Anterior cingulate cortex (tissue), 58 donors: ENCODE data around the gene UPF1.

Source experiments
- DNase-seq, 58 donors: peaks; one replicate each; lab custom pipeline; 2025; lab: John Stamatoyannopoulos, UW

Gene UPF1

GRCh38 chr19:18831524-18832305 lies at the start of gene UPF1:
Gene UPF1, plus strand, starts transcription at chr19:18831959. Its CDS starts 251 bp downstream, at chr19:18832210.
- DNase-seq = peak in 57 of 58 donors; percentile 30 to 94 (median 85)

GRCh38 chr19:18782559-18783225 lies 49.1 kb upstream of the UPF1 start:
- no peak for DNase-seq

DNA sequence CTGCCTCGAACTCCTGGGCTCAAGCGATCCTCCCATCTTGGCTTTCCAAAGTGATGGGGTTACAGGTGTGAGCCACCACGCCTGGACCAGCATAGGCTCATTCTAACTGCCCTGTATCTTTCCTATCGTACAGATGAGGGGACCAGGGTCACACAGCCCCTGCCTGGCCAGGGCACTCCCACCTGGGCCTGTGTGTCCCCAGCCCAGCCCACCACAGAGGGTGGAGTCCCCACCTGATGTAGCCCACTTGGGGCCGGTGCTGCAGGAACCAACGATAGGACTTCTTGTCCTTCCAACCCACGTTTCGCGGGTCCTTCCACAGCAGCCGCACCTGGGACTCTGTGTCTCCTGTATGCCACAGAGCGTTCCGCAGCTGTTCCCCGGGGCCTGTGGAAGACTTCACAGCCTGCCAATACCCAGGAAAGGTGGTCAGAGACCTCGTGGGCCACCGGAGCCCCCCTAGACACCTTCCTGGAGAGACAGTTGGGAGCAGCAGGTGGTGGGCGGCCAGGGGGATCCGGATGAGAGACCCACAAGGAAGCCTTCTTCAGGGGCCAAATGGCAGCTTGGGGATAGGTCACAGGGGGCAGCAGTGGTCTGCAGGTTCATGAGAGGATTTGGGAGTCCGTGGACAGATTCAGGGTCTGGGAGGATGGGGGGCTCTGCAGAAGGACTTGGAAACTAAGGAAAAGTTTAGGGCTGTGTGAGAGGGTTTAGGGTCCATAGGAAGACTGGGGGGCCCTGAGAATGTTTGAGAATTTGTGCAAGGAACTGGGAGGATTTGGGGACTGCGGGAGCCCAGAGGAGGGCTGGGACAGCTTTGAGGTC lies 47.6 kb upstream of the UPF1 start:
- DNase-seq = no peak

GRCh38 chr19:18784786-18785120 lies 47.0 kb upstream of the UPF1 start:
- no peak for DNase-seq

DNA sequence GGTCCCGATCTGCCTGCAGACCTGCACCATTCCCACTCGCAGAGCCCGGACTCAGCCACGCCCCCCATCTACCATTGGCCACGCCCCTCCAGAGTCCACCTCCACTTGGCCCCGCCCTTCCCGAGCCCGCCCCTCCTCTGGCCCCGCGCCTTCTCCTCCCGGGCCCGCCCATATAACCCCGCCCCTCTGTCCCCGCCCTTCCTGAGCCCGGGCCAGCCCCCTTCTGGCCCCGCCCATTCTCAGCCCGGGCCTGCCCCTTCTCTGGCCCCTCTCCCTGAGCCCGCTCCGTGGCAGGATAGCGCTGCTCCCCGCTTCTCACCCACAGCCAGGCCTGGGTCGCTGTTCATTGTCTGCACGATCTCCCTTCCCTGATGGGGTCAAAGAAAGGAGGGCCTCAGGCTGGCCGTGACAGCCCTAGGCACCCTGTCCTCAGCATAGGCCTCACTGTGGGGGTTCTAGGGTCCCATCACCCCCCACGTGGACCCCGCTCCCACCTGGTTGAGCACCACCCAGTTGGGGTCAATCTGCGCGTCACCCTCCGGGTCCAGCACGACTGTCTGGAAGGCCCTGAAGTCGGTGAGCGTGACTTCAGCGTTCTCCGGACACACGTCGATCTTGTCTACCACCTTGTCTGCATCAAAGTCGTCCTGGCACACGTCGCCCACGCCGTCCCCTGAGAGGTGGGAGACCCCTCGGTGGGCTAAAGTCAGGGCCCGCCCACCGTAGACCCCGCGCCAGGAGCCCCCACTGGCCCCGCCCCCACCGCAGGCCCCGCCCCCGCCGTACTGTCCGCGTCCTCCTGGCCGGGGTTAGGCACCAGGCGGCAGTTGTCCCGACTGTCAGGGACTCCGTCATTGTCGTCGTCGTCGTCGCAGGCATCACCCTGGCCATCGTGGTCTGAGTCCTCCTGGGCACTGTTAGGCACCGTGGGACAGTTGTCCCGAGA lies 46.3 kb upstream of the UPF1 start:
- peak in 11 of 58 donors; percentile 7 to 59 (median 29) for DNase-seq

- DNase-seq = no peak
Observed at GRCh38 chr19:18788529-18789421, 43.0 kb upstream of the UPF1 start.

DNA sequence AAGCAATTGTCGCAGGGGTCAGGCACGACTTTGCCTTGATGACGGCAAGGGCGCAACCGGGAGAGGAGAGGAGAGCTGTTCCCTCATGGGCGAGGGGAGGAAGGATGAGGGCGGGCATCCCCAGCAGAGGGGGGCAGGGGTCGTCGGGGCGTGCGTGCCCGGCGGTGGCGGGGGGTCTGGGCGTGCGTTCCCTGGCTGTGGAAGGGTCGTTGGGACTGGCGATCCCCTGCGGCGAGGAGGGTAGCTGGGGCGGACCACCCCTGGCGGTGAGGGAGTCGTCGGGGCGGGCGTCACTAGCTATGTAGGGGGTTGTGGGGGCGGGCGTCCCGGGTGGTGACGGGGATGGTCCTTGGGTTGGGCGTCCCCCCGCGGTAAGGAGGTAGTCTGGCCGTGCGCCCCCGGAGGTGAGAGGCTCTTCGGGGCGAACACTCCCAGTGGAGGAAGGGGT lies 42.3 kb upstream of the UPF1 start:
- DNase-seq = no peak

DNA sequence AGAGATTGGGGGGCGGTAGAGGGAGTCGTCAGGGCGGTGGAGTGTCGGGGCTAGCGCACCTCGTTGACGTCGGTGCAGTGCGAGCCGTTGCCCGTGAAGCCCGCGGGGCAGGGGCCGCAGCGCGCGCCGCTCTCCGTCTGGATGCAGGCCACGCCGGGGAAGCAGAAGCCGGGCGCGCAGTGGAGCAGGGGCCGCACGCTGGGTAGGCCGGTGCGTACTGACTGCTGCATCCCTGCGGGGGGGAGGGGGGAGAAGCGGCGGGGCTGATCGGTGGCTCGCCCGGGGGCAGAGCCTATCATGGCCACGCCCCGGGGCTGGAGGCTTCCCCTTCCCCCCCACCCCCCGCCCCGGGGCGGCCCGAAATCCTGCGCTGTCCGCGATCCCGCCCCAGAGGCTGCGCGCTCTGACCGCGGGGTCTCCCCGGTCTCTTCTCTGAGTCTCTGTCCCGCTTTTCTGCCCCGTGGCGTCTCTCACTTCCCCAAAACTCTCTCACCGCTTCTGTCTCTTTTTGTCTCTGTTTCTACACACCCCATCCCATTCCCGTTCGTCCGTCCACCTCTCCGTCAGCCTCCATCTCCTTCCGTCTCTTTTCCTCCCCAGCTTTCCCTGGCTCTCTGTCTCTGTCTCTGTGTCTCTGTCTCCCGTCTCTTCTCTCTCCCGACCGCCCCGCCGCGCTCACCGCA lies 41.7 kb upstream of the UPF1 start:
- DNase-seq = no peak

GRCh38 chr19:18790566-18791314 lies 41.0 kb upstream of the UPF1 start, which contains the start of gene COMP:
Gene COMP, minus strand, starts transcription at chr19:18791305. Its CDS starts 36 bp downstream, at chr19:18791269.
- no peak for DNase-seq

GRCh38 chr19:18791315-18791678 lies 40.5 kb upstream of the UPF1 start:
- no peak for DNase-seq

GRCh38 chr19:18792661-18793060 lies 39.1 kb upstream of the UPF1 start:
- DNase-seq = no peak

- DNase-seq = no peak
Observed at GRCh38 chr19:18793144-18794028, 38.4 kb upstream of the UPF1 start.

DNA sequence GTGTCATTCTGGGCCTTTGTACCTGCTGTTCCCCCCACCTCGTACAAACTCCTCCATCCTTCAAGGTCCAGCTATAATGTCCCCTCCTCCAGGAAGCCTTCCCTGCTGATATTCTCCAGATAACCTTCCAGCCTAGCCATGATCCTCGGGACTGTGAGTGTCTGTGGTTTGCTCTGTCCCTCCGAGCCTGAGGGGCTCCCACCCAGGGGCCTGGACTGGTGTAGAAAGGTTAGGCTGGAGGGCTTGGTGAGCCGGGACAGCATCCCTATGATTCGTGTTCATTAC lies 37.8 kb upstream of the UPF1 start:
- no peak for DNase-seq

DNA sequence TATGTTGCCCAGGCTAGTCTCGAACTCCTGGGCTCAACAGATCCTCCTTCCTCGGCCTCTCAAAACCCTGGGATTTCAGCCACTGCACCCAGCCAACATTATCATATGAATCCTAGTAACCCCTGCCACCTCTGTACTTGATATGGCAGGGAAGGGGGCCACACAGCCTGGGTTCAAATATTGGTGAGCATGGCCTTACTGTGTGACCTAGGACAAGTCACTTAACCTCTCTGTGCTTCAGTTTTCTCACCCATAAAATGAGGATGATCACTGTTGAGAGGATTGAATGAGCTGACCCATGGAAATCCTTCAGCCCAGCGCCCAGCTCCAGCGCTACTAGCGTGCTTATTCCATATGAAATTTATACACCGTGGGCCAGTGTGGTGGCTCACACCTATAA lies 37.1 kb upstream of the UPF1 start:
- DNase-seq = no peak

- peak in 20 of 58 donors; percentile 7 to 56 (median 23) for DNase-seq
Observed at GRCh38 chr19:18795540-18795939, 36.2 kb upstream of the UPF1 start.

- no peak for DNase-seq
Observed at GRCh38 chr19:18796239-18796638, 35.5 kb upstream of the UPF1 start.
